GM08714 (cell line): ENCODE data around the gene TEX261.

Experiments
- H3K4me3 ChIP-seq: fragments of 200-500 bp; sonication (Bioruptor generic); 2 replicates; pipeline ENCODE4 v1.5.1; 2014; ENCODE audit warnings: mild to moderate bottlenecking, low read length, inconsistent platforms
- ZNF274 ChIP-seq: IDR thresholded peaks from 2 replicates; pipeline ENCODE4 v1.6.1; 2012; ENCODE audit warnings: mild to moderate bottlenecking, low read depth, low read length

The TEX261 gene

DNA sequence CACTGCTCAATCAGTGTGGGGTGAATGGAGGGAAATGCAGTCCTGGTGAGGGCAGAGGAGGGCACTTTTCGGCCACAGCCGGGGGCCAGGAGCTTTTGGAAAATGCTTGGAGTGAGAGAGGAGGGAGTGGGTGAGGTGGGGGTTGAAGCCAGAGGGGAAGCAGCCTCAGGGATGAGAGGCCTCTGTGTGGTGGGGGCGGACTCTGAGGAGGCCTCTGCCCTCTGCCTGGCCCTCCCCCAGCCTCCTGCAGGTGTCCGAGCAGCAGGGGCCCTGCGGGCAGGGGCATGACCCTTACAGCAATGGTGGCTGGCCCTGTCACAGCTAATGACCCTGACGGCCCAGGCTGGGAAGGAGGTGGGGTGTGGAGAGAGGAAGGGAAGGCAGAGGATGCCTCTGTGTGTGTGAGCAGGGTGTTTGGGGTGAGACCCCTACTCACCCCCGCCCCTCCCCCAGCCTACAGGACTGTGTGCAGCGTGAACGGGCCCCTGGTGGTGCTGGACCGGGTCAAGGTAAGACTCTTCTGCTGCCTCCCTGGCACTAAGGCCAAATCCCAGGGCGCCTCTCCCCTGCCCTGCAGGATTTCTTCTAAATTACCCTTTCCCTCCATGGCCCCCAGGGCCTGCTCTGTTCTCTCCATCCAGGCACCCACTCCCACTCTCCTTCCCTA lies 51.3 kb downstream of the TEX261 start:
- no peak for TF ChIP-seq ZNF274
- no peak overlapping the region for H3K4me3 ChIP-seq

DNA sequence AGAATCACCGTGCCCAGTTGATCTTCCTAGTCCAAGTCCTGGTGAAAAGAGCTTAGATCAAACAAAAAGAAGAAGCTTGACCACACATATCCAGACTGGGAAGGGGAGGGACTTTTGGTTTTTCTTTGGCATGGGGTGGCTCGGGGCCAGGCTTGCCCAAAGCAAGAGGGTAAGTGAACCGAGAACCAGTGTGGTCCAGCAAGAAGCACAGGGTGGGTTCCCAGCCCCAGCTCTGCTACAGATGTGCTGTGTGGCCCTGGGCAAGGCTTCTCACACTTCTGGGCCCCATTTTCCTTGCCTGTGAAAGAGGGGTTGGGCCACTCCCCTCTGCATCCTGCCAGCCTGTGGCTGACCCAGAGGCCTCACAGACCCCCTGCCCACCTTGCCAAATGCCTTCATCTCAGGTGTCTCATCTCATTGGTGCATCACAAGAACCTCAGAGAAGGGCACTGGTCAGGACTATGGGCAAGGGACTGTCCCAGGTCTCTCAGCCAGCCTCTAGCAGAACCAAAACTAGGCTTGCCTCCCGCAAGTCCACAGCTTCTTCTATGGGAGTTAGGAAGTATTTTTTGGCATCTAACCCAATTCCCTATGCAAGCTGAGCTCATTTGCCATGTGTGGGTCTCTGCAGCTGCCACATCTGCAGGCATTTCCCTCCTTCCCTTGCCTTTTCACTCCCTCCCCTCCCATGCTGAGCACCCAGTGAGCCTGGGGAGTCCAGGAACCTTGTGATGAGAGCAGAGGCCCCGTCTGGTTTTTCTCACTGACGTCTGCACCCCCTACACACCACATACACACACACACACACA lies 52.1 kb downstream of the TEX261 start:
- no peak for TF ChIP-seq ZNF274
- no peak overlapping the region for H3K4me3 ChIP-seq

DNA sequence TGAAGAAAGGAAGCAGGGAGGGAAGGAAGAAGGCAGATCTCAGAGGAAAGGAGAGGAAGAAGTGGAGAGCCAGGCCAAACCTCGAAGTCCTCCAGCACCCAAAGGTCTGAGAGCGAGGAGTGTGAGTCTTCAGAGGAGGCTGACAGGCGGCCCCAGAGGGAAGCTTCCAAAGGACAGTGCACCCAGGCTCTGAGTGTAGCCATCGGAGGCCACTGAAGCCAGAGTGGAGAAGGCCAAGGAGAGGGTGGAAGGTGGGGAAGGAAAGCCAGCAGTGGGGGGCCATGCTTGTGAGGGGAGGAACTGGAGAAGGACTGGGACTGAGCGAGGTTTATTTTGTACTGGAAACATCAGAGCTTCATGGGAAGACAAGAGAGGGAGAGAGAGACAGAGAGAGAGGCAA lies 53.0 kb downstream of the TEX261 start:
- H3K4me3 ChIP-seq, result no peak overlapping the region

DNA sequence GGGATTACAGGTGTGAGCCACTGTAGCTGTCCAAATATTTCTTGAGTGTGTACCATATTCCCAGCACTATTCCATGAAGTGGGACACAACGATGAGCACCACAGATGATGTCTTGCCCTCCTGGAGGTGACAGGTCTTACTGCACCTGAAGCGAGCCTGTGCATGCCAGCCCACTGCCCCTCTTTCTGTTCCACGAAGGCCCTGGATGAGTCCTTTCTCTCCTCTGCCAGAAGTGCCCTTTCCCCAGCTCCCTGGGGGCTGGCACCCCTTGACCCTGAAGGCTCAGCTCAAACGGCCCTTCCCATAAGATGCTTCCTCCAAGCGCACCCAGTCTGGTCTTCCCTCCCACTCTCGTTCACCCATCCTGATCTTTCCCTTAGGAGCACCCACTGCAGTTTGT lies 53.5 kb downstream of the TEX261 start:
- H3K4me3 ChIP-seq, result no peak overlapping the region
- no peak for TF ChIP-seq ZNF274

More for the DNA sequence above, 53.0 kb downstream of the TEX261 start:
- TF ChIP-seq ZNF274, result no peak

DNA sequence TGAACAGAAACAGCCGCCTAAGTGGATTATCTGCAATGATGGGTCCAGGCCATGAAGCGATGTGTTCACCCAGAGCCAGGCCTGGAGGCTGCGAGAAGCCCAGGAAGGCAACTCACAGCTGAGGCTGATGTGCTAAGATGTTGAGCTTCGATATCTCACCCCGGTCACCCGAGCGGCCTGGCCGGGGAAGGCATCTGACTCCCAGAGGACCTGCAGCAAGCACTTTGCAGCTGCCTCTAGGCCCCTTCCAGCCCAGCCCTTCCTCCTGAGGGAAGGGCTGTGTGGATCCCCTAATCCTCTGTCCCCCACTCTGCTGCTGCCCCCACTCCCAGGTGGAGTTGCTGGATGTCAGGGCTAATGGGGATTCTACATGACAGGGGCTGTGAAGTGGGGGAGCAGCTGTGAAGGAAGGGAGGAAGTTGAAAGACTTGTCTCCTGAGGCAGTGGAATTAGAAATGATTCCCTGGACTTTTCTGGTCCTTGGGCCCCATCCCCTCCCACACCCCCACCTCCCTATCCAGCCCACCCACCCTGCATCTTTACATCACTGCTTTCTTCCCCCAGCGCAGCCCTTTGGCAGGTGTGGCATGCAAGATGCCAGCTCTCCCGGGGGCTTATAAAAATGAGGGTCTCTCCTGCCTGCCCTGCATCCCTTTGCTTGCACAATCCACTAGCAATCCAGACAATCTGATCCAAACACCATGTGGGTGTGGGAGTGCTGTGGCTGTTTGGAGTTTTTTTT lies 54.7 kb downstream of the TEX261 start:
- no peak for TF ChIP-seq ZNF274
- no peak overlapping the region for H3K4me3 ChIP-seq

DNA sequence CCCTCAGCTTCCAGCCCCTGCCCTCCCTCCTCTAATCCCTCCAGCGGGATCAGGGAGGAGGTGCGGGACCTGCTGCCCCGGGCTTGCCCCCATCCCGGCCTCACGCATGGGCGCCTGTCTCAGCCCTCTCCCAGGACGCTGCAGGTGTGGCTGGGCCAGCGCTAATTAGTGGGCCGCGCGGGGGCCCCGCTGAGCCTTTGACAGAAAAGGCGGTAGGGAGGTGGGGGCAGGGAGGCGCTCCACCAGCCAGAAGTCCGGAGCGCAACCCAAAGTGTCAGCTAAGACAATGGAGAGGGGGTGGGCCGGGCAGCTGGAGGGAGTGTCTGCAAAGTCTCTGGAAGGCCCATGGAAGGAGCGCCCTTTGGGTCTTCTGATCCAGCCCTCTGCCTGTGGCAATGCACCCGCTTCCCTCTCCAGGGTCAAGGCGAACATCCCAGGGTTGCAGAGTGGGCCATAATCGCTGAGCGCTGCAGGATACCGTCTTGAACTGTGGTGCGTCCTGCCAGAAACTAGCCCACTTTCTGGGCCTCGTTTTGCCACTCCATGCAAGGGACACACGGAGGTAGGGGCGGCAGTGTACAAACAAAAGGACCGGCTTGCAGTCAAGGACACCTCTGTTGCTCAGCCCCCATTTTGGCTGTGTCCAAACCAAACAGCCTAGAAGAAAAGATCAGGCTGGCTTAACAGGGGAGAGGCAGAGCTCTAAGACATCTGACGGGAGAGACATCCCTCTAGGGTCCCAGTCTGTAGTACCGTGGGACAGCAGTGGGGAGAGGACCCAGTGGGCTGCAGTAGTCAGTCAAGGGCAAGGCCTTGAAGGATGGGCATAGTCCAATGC lies 55.5 kb downstream of the TEX261 start:
- no peak for TF ChIP-seq ZNF274
- H3K4me3 ChIP-seq, result no peak overlapping the region

DNA sequence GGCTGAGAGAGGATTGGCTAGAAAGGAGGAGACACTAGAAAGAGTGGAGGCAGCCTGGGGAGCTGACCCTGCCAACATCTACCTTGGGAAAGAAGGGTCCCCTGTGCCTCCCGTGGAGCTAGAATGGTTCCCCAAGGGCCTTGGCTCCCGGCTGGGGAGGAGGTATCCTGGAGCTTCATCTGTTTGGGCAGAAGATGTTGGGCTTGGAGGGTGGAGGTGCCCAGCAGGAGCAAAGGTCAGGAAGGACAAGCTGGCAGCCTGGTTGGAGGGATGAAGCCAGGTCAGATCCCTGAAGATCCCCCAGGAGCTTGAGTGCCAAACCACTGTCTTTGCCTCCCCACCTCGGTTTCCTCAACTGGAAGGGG lies 56.1 kb downstream of the TEX261 start:
- H3K4me3 ChIP-seq, result no peak overlapping the region
- no peak for TF ChIP-seq ZNF274

DNA sequence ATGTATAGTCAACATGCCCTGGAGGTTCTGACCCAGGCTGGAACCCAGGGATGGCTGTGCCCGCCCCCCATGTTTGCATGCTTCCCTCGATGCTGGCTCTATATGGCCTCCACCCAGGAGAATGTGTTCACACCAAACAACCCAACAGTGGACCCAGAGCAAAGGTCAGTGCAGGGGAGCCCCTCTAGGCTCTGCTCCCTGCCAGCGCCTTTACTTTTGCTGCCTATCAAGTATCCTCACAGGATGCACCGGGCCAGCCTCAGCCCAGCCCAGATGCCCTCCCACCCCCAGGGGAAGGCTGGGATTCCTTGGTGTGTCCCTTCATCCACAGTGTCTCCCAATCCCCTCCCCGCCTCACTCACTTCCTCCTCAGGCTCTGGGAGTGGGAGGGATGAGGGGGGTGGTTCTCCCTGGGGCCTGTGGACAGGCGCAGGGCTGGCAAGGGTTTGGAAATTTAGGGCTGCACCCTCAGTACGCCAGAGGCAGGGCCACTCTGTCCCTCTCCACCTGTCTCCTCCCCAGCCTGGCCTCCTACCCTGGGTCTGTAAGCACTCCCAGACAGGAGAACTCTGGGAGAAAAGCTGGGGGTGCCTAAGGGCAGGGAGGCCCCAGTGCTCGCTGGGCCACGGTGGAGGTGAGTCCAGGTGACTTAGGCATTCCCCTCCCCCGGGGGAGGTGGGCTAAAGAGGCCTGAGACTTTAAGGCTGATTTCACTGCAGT lies 56.6 kb downstream of the TEX261 start:
- TF ChIP-seq ZNF274, result no peak

DNA sequence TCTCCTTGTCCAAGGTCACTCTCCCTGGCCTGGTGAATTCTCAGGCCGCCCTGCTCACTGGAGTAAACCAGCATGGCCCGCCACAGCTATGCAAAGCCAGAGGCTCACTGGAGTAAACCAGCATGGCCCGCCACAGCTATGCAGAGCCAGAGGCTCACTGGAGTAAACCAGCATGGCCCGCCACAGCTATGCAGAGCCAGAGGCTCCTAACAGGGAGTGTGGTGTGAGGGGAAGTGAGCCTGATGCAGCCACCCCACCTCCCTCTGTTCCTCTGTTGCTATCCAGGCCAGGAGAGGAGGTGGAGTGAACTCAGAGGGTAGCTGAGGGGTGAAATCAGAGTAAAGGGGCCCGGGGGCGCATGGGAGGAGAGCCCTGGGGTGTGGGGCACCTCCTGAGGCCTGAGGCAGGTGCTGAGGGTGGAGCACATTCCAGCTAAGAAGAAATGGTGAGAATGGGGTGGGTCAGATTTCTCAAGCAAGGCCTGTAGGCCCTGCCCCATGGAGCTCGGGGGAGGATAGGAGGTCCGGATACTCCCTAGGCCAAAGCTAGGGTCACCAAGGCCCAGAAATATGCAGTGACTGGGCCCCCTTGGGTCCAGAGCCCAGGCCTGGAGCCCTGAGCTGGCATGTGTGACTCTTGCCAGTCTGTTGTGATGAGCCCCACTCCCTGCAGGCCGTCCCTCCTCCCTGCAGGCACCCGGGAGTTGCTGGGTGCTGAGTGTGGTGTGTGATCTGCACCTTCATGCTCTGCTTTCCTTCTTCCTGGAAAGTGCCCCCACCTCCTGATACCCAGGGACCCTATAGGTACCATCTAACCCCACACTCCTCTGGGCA lies 57.5 kb downstream of the TEX261 start:
- no peak overlapping the region for H3K4me3 ChIP-seq
- TF ChIP-seq ZNF274, result no peak

More for the DNA sequence above, 56.6 kb downstream of the TEX261 start:
- no peak overlapping the region for H3K4me3 ChIP-seq

DNA sequence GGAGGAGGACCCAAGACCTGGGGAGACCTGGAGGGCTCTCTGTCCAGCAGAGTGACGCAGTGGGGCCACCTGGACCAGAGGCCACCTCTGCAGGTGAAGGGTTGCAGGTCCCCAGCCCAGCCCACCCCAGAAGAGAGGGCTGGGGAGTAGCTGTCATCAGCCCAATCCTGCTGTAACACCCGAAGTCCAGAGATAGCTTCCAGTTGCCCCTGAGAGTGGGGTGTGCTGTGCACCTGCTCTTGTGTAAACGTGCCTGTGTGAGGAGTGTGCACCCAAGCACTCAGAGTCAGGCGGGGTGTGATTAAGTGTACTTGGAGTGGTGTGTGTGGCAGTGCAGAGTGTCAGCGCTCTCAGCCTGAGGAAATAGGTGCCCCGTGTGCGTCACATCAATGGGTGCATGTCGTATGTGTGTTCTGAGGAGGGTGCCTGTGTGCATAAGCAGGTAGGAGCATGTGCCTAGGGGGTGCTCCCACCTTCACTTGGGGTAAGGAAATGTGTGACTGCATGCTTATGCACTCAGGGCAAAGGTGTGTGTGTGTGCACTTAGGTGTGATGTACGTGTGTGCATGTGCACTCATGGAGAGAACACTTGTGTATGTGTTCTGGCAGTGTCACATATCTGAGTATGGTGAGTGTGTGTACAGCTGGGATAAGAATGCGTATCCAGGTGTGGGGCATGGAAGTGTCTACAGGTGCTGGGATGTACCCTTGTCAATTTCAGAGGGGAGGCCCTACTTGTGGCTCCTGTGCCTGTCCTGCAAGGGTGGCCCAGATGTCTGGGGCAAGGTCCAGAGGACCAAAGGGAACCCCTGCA lies 58.3 kb downstream of the TEX261 start:
- no peak for TF ChIP-seq ZNF274
- no peak overlapping the region for H3K4me3 ChIP-seq
